B cell (primary cell): ENCODE data around the gene GALK1. TPM values are rescaled to one million over a fixed set of nuclear protein-coding genes. Genes with fewer than 3 reads are reported as not detected.

Experiments
- ATAC-seq: fragments of 200-7000 bp; cut with Tn5 transposase; one replicate; pipeline ENCODE4 v1.10.0; 2021; ENCODE audit warnings: low read depth, mild to moderate bottlenecking, moderate number of reproducible peaks, moderate library complexity
- CTCF ChIA-PET: fragments of 350-600 bp; sonication (Branson Sonifier 250); formaldehyde crosslinking; loops from one replicate; lab custom pipeline; 2021; ENCODE audit warnings: antibody characterized with exemption, inconsistent platforms; lab: Charles Lee
- POLR2A ChIA-PET: fragments of 350-600 bp; sonication (Branson Sonifier 250); formaldehyde crosslinking; loops from one replicate; lab custom pipeline; 2021; ENCODE audit warnings: antibody characterized with exemption; lab: Charles Lee
- DNase-seq: peaks from one replicate; pipeline ENCODE4 v3.0.0; 2013
- H2AFZ ChIP-seq: 2 replicates; pipeline ENCODE4 v1.6.1; 2012; ENCODE audit warnings: mild to moderate bottlenecking, low read depth, low read length; ENCODE audit not compliant: insufficient read depth, poor library complexity, severe bottlenecking
- H3K27ac ChIP-seq, 2 donors: 1 replicate in 1 of 2; 2 replicates in 1 of 2; pipeline ENCODE4 v1.5.1; 2012 to 2013; ENCODE audit warnings: low read length in 2 of 2, mild to moderate bottlenecking in 2 of 2, moderate library complexity in 1 of 2
- H3K27me3 ChIP-seq, 4 experiments: fragments of 200-600 bp in 1 of 4; sonication (generic) in 1 of 4; replicated peaks in 1 of 4; 1 replicate in 2 of 4; 2 replicates in 2 of 4; pipeline versions ENCODE4 v1.6.1 to v1.7.0; 2013 to 2016; ENCODE audit warnings: low read length in 3 of 4, mild to moderate bottlenecking in 2 of 4, mixed read lengths in 1 of 4, moderate library complexity in 1 of 4; ENCODE audit not compliant: insufficient read depth in 4 of 4, control insufficient read depth in 3 of 4; ENCODE audit errors: control extremely low read depth in 1 of 4
- H3K36me3 ChIP-seq, 2 experiments: replicated peaks in 1 of 2; 1 replicate in 1 of 2; 2 replicates in 1 of 2; pipeline versions ENCODE4 v1.6.1 to v1.7.1; 2013; ENCODE audit warnings: low read length in 1 of 2; ENCODE audit not compliant: insufficient read depth in 2 of 2, control insufficient read depth in 1 of 2; ENCODE audit errors: control extremely low read depth in 1 of 2, extremely low read depth in 1 of 2
- H3K4me1 ChIP-seq, 2 donors: fragments of 200-600 bp in 1 of 2; sonication (generic) in 1 of 2; 1 replicate in 1 of 2; 2 replicates in 1 of 2; pipeline versions ENCODE4 v1.5.1 to v1.6.1; 2013 to 2017; ENCODE audit warnings: low read length in 2 of 2; ENCODE audit not compliant: control insufficient read depth in 2 of 2, insufficient read depth in 2 of 2
- H3K4me2 ChIP-seq: replicated peaks from 2 replicates; pipeline ENCODE3; 2012; ENCODE audit warnings: mild to moderate bottlenecking, low read depth, low read length; ENCODE audit not compliant: poor library complexity, severe bottlenecking
- H3K4me3 ChIP-seq, 5 experiments: fragments of 200-600 bp in 1 of 5; sonication (generic) in 1 of 5; 1 replicate in 3 of 5; 2 replicates in 2 of 5; pipeline versions ENCODE4 v1.5.1 to v1.7.0; 2011 to 2016; ENCODE audit warnings: low read length in 4 of 5, mild to moderate bottlenecking in 4 of 5, low read depth in 2 of 5, control low read depth in 1 of 5, moderate library complexity in 1 of 5; ENCODE audit not compliant: insufficient read depth in 1 of 5; ENCODE audit errors: control extremely low read depth in 1 of 5, extremely low read depth in 1 of 5
- H3K79me2 ChIP-seq: fragments of 200-600 bp; sonication (generic); one replicate; pipeline ENCODE4 v1.6.0; 2016; ENCODE audit warnings: low read length; ENCODE audit not compliant: control insufficient read depth, insufficient read depth
- H3K9ac ChIP-seq: fragments of 200-600 bp; sonication (generic); 2 replicates; pipeline ENCODE4 v1.6.1; 2017; ENCODE audit warnings: mild to moderate bottlenecking, low read length, moderate library complexity
- H3K9me3 ChIP-seq, 3 donors: one replicate each; pipeline versions ENCODE4 v1.6.1 to v1.7.1; 2013; ENCODE audit warnings: low read length in 2 of 3; ENCODE audit not compliant: control insufficient read depth in 2 of 3, insufficient read depth in 1 of 3; ENCODE audit errors: control extremely low read depth in 1 of 3
- H4K20me1 ChIP-seq: 2 replicates; pipeline ENCODE4 v1.6.0; 2012; ENCODE audit warnings: mild to moderate bottlenecking, low read length; ENCODE audit not compliant: insufficient read depth, control insufficient read depth, poor library complexity, severe bottlenecking
- H3K27ac Mint-ChIP-seq: one replicate; pipeline ENCODE4 v1.8.0; 2021; ENCODE audit warnings: mixed read lengths
- H3K27me3 Mint-ChIP-seq: one replicate; pipeline ENCODE4 v1.8.0; 2021; ENCODE audit warnings: mixed read lengths
- H3K4me1 Mint-ChIP-seq: one replicate; pipeline ENCODE4 v1.8.0; 2021; ENCODE audit warnings: mixed read lengths
- H3K4me3 Mint-ChIP-seq: one replicate; pipeline ENCODE4 v1.8.0; 2021; ENCODE audit warnings: mixed read lengths
- H3K9me3 Mint-ChIP-seq: one replicate; pipeline ENCODE4 v1.8.0; 2022; ENCODE audit warnings: mixed read lengths; ENCODE audit not compliant: insufficient read depth
- CTCF ChIP-seq: fragments of 200-600 bp; IDR thresholded peaks from one replicate; pipeline ENCODE4 v1.8.0; 2022; ENCODE audit warnings: antibody characterized with exemption, mild to moderate bottlenecking
- EZH2 ChIP-seq: IDR thresholded peaks from 2 replicates; pipeline ENCODE4 v1.6.1; 2012; ENCODE audit warnings: borderline replicate concordance, low read depth, mild to moderate bottlenecking, moderate library complexity, low read length; ENCODE audit not compliant: insufficient read depth, poor library complexity, severe bottlenecking
- WGBS: methylation state at CpG from one replicate; pipeline ENCODE4 v1.1.5; 2013; ENCODE audit warnings: missing lambda C conversion rate; ENCODE audit not compliant: insufficient coverage; 5-methylcytosine and 5-hydroxymethylcytosine counted together
- intact Hi-C: fragments of 100-400 bp; cut with micrococcal nuclease; formaldehyde crosslinking; loops from one replicate; pipeline ENCODE4 v1.10.0; 2022
- polyA plus RNA-seq: library from polyadenylated mRNA; depleted of rRNA; stranded (reverse); fragments of >200 nt; gene quantifications from 2 replicates; pipeline ENCODE4 v1.2.3, GENCODE V29; 2012
- total RNA-seq, 2 donors: library from RNA; stranded (reverse); fragments of 120-200 nt in 1 of 2; gene quantifications; 1 replicate in 1 of 2; 2 replicates in 1 of 2; pipeline versions ENCODE4 v1.2.3 to v1.2.4, GENCODE V29; 2013 to 2022

GALK1 gene
- total and polyA plus RNA-seq, 2 donors (not counting 1 experiment from before 2014, with no cell fraction given): 29.8 to 37.4 TPM

GRCh38 chr17:75774471-75774990, 9.5 kb upstream of the GALK1 start:
- Mint-ChIP-seq H3K4me3 (no peak overlapping the region), H3K4me1 (peaks cover 37% of the 10 kb centered on the region), H3K27ac (peak overlapping the region; percentile 38), H3K27me3 (no peaks in the 10 kb centered on the region), H3K9me3 (no peaks in the 10 kb centered on the region)
- Histone ChIP-seq H3K9me3 (no peaks in the 10 kb centered on the region), H4K20me1 (peaks cover 43% of the 10 kb centered on the region), H3K9ac (no peak overlapping the region), H3K79me2 (peaks cover 28% of the 10 kb centered on the region), H3K27ac (no peak overlapping the region), H3K4me1 (peaks cover 16 to 34% of the 10 kb centered on the region in 2 donors), H3K27me3 (no peaks in the 10 kb centered on the region), H3K4me2 (no peak overlapping the region), H2AFZ (no peak overlapping the region), H3K4me3 (no peak overlapping the region), H3K36me3 (peaks cover 4 to 42% of the 10 kb centered on the region in 2 experiments)
- no peak for TF ChIP-seq EZH2
- TF ChIP-seq CTCF: no peak
- ATAC-seq (no peak), DNase-seq (no peak)
- POLR2A ChIA-PET: interaction anchor here (1.3 to 8.4 kb wide), 3 partner anchors 10 to 124 kb away, joined by 3 to 78 read pairs (median 10); partner anchors contain the start of genes GALK1 and TRIM65
- intact Hi-C loops: no loop called here
- CTCF ChIA-PET: interaction anchor here (1.1 to 8.5 kb wide), 3 partner anchors 9 to 53 kb away, joined by 3 to 54 read pairs (median 41); partner anchors contain the start of gene GALK1
- 100% methylated on average over 4 of the region's 4 CpGs for WGBS

- intact Hi-C loops: no loop called here
- Histone ChIP-seq H3K27me3 (no peaks in the 10 kb centered on the region), H3K4me2 (no peak overlapping the region), H3K4me1 (peaks cover 16 to 34% of the 10 kb centered on the region in 2 donors), H3K79me2 (peaks cover 22% of the 10 kb centered on the region), H3K36me3 (peaks cover 4 to 42% of the 10 kb centered on the region in 2 experiments), H2AFZ (no peak overlapping the region), H4K20me1 (peaks cover 37% of the 10 kb centered on the region), H3K9me3 (no peaks in the 10 kb centered on the region), H3K27ac (no peak overlapping the region), H3K9ac (no peak overlapping the region), H3K4me3 (no peak overlapping the region)
- peak overlapping the region; percentile 15 for H3K27ac Mint-ChIP-seq
- no peak for TF ChIP-seq EZH2
- TF ChIP-seq CTCF: no peak
- ChIA-PET POLR2A (interaction anchor here (1.1 to 8.4 kb wide), 5 partner anchors 9 to 125 kb away, joined by 3 to 78 read pairs (median 5); partner anchors contain the start of genes GALK1, TRIM65, UNC13D and UNK), CTCF (interaction anchor here (1.1 to 8.5 kb wide), 5 partner anchors 9 to 53 kb away, joined by 3 to 54 read pairs (median 6); partner anchors contain the start of genes GALK1 and UNK)
- no peaks in the 10 kb centered on the region for H3K27me3 Mint-ChIP-seq
- no peaks in the 10 kb centered on the region for H3K9me3 Mint-ChIP-seq
- H3K4me1 Mint-ChIP-seq: peaks cover 37% of the 10 kb centered on the region
- no peak overlapping the region for H3K4me3 Mint-ChIP-seq
- WGBS: 95% methylated on average over 9 of the region's 15 CpGs
- DNase-seq: no peak
- ATAC-seq: no peak
Observed at GRCh38 chr17:75773808-75774470, 8.9 kb upstream of the GALK1 start.
